Left renal pelvis (tissue), 4 donors: ENCODE measurements around the gene ATP2C2. TPM values are rescaled to one million over a fixed set of nuclear protein-coding genes. Genes with fewer than 3 reads are reported as not detected.

Source experiments
- DNase-seq, 4 donors: peaks; one replicate each; pipeline ENCODE4 v3.0.0-alpha.2; 2013; ENCODE audit warnings: low read depth in 4 of 4, low spot score in 3 of 4
- polyA plus RNA-seq, 4 donors: library from polyadenylated mRNA; unstranded; fragments of 120-200 nt; gene quantifications; one replicate each; pipeline ENCODE4 v1.2.1, GENCODE V29; 2013; ENCODE audit not compliant: insufficient read length in 4 of 4

Gene ATP2C2
- polyA plus RNA-seq, 4 donors, result 0.27 to 2.1 (median 1.0) TPM

DNA sequence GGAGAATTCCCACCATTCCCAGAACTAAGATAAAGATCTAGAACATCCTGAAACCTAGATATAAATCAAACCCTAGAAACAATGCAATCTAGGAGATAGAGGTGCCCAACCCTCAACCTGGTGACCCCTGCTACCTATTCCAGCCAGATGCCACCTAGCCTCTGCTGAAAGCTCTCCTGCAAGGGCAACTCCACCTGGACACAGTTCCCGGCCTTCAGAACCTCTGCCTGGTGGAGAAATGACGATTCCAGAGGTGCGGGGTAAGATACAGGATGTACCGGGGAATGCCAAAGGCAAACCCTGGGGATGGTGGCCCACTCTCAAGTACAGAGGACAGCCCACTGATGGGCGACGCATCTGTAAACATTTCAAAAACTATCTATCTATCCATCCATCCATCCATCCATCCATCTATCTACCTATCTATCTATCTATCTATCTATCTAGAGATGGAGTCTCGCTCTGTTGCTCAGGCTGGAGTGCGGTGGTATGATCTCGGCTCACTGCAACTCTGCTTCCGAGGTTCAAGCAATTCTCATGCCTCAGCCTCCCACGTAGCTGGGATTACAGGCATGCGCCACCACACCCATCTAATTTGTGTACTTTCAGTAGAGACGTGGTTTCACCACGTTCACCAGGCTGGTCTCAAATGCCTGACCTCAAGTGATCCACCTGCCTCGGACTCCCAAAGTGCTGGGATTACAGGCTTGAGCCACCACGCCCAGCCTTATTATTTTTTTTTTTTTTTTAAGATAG is 117.1 kb downstream of the ATP2C2 start:
- no peak for DNase-seq

DNA sequence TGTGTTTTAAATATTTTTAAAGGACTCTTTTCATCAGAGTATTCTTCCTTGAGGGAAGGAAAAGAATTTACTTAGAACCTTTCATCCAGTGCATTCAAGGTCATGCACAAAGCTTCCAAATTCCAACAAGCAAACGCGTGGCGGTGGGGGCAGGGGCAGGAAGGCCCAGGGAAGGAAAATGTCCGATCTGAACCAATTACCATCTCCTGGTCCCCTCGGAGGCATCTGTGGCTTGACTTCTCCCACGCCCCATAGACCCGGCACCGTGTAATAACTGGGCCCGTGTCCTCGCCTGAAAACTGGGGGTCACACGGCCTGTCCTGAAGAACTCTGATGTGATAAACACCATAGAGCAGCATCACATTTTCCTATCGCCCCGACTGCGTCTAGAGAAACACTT is 117.8 kb downstream of the ATP2C2 start:
- no peak for DNase-seq

DNA sequence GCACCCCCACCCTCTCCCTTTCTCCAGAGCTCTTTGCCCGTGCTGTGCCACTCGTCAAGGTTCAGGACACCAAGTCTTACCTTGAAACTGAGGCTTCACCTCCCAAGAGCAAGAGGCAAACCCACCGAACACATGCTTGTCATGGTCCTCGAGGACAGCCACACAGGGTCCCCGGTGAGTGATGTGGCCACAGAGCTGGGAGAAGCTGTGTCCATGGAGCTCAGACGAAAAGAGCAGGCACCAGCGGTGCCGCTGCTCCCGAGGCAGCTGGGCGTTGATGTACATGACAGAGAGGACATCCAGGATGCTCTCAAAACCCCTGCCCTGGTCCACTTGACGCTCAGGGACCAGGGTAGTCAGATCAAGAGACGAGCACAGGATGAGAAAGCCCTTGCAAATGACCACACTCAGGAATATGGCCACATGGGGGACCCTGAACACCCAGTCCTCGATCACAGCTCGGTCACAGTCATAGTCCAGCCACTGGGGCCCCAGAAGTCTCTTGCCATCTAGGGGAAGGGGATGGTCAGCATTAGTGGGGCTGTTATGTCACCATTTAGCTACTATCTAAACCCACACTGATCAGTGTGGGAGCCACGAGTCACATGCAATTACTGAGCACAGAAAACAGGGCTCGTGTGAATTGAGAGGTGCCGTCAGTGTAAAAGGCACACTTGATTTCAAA is 118.4 kb downstream of the ATP2C2 start:
- DNase-seq, result no peak

DNA sequence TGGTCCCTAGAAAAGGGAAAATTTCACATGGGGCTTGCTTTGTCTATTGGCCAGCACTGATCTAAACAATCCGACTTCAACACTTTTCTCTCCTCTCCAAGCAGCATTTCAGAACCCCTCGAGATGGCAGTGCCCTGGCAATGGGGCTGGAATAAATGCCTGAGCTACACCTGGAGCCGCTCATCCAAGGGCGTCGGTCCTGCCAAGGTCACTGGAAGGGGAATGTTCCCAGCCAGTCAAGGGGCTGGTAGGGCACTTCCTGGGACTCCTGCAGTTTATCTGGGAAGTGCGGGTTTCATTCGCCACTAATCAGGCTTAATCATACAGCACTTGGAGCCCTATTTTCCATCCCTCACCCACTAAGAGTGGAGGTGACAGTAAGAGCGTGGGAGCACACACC is 119.0 kb downstream of the ATP2C2 start:
- no peak for DNase-seq

DNA sequence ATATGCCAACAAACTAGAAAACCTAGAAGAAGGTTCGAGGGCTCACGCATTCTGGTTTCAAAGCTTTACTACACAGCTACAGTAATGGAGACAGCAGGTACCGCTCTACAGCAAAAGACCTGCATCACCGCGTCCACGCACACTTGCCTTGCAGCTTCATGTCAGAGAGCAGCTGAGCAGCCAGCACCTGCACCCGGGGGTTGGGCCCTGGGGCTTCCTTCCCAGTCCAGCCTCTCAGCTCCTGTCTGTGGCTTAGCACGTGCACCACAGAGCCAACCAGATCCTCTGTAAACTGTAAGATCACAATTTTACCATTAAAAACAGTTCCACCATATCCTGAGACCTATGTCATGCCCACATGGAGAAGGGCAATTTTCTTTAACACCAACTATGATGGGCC is 120.8 kb downstream of the ATP2C2 start:
- no peak for DNase-seq

DNA sequence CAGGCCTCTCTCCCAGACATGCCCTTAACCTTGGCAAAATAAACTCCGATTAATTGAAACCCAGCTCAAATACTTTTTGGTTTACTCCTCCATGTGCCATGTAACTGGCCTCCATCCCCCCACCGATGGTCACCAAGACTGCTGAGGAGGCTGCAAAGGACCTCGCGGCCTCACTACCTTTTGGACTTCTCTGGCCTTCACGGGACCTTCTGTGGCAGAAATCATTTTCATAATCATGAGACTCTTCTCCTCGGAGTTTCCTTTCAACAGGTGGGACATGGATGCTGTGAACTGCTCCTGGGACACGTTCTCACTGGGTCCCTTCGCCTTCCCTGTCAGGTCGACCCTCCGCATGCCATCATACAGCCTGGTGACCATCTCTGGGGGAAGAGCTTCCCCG is 127.2 kb downstream of the ATP2C2 start:
- no peak for DNase-seq

DNA sequence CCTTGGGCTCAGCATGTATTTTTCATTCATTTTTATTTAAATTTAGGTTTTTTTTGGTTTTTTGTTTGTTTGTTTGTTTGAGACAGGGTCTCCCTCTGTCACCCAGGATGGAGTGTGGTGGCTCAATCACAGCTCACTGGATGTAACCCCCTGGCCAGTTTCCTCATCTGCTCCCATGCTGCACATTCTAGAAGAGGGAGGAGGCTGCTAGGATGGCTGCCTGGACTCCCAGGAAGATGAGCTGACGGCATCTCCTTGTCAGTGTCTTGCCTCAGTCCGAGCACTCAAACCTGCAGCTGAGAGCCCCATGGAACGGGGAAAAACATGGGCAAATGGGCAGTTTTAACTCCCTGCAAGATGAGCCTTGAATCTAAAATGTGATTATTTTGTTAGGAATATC is 128.7 kb downstream of the ATP2C2 start:
- no peak for DNase-seq

DNA sequence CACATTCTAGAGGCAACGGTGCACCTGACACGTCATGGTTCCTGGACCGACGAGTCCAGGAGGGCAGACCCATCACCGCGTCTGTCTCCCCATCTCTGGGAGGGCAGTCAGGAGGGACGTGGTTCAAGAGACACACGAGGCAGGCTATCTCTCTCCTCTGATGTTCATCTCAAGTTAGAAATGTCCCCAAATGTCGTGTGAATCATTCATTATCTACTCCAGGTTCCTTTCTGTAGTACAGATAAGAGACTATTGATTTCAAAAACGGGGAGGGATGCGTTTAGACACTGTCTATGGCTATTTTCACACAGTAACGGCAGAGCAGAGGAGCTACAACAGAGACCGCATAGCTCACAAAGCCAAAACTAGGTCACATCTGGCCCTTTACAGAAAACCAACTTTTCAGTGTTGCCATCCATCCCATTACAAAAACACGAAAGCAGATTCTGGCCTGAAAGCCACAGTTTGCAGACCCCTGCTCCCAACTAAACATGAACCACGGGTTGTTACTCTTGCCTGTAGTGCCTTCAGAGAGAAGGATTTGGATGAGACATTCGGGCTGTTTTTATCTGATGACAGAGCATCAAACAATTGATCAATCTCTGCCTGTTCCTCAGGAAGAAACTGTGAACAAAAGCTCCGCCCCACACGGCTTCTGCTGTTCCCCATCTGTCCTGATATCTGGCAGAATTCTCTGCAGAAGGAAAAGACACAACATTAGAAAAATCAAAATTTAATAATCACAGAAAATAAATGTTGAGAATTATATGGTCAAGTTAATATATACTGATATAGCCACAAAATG is 129.3 kb downstream of the ATP2C2 start:
- DNase-seq, result no peak

DNA sequence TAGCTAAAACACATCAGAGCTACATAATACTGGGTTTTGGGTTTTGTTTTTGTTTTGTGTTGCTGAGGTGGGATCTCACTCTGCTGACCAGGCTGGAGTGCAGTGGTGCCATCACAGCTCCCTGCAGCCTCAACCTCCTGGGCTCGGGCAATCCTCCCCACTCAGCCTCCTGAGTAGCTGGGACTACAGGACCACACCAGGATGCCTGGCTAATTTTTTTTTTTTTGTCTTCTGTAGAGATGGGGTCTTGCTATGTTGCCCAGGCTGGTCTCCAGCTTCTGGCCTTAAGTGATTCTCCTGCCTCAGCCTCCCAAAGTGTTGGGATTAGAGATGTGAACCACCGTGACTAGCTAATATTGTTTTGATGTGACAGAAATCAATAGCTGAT is 129.9 kb downstream of the ATP2C2 start:
- DNase-seq, result no peak

DNA sequence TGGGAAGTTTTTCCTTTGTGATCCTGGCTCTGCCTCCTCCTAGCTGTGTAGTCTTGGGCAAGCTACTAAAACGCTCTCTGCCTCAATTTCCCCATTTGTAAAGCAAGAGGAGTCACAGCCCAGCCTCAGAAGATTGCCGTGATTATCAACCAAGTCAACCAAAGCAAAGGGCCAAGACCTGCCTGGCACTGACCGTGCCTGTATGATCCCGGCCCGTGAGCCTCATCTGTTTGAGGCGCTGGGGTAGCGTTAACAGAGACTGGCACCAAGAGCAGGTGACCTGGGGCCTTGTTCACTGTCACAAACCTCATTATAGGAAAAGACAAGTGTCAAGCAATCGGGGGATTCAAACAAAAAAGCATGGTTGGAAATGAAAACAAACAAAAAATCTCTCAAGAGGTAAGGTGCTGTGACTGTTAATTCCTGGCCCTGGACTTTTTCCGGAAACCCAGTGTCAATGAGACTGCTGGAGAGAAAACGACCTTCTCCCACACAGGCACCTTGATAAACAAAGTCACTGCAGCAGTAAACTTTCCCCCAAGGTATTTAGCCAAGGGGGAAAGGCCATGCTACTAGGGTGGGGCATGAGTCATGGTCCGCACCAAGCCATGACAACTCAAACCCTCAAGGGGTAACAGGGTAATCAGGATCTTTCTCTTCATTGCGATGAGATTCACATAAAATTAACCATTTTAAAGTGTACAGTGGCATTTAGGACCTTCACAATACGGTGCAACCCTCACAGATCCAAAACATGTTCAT is 130.7 kb downstream of the ATP2C2 start:
- no peak for DNase-seq

DNA sequence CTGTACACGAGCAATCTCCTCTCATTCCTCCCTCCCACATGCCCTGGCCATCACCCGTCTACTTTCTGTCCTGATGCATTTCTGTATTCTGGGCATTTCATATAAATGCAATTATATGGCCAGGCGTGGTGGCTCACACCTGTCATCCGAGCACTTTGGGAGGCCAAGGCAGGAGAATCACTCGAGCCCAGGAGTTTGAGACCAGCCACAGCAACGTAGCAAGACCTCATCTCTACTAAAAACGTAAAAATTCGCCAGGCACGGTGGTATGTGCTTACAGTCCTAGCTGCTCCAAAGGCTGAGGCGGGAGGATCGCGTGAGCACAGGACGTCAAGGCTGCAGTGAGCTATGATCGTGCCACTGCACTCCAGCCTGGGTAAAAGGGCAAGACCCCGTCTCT is 131.3 kb downstream of the ATP2C2 start:
- no peak for DNase-seq

DNA sequence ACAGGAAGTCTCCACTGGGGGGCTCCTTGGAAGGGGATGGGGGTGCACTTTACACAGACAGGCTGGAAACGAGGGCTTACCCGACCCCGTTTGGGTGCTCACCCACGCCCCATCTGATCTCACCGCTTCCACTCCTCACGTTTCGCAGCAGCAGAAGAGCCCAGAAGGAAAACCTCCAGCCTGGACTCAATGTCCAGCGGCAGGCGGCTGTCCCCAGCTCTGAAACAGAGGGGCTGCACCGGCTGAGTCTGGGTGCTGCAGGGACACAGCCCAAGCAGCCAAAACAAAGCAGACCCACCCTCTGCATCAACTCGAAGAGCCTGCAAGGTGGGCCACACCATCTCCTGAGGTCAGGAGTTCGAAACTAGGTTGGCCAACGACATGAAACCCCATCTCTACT is 132.2 kb downstream of the ATP2C2 start:
- DNase-seq, result no peak

DNA sequence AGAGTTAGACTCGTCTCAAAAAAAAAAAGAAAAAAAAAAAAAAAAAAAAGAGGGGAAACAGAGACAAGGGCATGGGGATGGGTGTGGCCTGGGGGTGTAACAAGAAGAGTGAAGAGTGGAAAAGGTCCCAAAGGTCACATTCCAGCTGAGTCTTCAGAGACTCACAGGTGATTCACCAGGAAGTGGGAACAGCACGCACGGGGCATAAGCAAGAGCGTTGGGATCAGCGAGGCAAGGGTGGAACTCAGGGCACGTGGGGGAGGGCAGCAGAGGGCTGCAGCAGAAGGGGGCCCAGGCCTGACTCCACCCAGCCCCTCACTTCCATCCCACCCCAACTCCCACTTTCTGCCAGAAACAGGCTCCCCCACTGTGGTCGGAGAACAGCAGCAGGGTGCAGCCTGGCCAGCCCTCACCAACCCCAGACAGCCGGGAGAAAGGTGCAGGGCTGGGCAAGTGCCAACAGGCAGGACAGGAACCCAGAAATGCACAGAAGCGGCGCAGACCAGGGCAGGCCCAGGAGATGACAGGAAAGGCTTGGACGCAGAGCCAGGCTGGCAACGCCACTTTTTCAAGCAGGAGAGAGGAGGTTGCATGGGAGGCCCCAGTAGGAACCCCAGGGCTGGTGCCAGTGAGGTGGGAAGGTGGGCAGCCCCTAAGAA is 132.9 kb downstream of the ATP2C2 start:
- DNase-seq, result no peak

DNA sequence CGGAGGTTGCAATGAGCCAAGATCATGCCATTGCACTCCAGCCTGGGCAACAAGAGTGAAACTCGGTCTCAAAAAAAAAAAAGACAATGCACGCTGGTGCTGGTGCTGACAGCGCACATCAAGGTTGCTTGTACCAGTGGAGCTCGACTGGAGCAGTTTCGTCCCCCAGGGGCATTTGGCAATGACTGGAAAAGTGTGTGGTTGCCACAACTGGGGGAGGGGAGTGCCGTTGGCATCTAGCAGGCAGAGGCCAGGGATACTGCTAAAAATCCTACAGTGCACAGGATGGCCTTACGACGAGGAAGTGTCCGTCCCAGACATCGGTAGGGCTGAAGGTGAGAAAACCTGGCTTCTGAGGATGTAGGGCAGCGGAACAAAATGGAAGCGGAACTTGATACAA is 133.7 kb downstream of the ATP2C2 start:
- no peak for DNase-seq

DNA sequence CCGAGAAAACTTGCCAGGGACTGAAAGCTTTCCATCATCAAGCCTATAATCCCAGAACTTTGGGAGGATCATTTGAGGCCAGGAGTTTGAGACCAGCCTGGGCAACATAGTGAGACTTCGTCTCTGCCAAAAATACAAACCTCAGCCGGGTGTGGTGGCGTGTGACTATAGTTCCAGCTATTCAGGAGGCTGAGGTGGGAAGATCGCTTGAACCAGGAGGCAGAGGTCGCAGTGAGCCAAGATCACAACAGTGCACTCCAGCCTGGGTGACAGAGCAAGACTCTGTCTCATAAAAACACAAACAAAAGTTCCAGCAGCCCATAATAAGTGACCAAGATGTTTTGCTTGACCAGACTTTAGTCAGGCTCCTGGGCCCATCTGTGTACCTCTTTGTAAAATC is 134.2 kb downstream of the ATP2C2 start:
- no peak for DNase-seq

DNA sequence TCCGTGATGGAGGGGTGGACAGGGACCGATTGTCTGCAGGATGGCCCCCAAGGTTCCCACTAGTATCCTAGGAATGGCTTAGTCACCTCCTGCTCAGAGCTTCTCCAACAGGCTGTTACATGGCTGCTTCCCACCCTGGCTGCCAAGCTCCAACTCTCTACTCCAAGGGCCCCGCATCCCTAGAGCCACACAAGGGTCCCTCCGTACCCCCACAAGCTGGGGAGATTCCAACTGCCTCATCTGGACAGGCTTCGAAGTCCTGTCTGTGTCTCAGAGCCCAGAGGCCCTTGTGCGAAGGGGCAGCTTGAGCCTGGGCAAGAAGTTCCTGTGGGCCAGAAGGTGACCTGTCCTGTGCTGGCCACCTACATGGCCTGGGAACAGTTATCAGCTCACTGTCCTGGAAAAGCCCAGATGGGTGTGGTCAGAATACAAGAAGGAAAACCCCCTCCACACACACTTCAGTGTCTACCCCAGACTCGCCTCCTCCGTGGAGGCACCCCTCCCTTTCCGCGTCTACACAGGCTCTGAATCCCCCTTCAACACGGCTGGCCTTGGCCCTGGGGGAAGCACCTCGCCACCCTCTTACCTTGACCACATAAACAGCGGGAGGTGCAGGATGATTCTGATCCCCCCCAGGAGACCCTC is 135.5 kb downstream of the ATP2C2 start:
- no peak for DNase-seq

DNA sequence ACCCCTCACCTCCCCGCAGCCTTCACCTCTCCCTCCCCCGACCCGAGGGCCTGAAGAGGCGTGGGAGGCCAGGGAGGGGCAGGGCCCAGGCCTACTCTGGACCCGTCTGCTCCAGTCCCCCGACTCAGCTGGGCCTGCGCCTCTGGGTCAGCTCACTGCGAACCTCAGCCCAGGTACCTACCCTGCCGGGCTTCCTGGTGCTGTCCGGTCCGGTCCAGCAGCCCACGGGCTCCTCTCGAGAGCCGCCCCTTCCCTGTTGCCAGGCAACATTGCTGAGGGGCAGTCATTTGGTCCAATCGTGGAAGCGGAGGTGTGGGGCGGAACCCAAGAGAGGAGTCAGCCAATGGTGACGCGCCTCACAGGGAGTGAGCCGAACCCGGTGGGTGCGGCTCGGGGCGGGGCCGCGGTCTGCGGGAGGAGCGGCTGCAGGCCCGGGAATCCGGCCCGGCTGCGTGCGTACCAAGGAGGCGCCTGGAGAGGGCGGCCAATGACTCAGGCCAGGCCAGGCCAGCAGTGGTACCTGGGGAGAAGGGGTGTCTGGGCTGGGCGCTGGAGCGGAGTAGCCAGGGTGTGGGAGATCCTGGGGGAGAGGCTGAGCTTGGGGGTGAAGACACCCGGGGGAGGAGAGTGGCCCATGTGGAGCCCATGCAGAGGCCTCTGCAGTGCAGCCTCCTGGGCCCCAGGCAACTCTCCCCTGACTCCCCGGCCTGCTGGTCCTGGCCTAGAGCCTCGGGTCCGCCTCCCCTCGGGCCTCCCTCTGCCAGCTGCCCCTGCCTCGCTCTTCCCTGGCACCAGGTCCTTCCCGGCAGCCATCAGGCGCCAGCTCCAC is 136.3 kb downstream of the ATP2C2 start, which contains the start of gene MEAK7:
TSS of gene MEAK7 (minus strand) at position 240 of the 829 bp plus-strand sequence. CDS start 6,573 bp downstream, outside the sequence.
- DNase-seq, result peak; percentile 94 to 97 (median 96)

DNA sequence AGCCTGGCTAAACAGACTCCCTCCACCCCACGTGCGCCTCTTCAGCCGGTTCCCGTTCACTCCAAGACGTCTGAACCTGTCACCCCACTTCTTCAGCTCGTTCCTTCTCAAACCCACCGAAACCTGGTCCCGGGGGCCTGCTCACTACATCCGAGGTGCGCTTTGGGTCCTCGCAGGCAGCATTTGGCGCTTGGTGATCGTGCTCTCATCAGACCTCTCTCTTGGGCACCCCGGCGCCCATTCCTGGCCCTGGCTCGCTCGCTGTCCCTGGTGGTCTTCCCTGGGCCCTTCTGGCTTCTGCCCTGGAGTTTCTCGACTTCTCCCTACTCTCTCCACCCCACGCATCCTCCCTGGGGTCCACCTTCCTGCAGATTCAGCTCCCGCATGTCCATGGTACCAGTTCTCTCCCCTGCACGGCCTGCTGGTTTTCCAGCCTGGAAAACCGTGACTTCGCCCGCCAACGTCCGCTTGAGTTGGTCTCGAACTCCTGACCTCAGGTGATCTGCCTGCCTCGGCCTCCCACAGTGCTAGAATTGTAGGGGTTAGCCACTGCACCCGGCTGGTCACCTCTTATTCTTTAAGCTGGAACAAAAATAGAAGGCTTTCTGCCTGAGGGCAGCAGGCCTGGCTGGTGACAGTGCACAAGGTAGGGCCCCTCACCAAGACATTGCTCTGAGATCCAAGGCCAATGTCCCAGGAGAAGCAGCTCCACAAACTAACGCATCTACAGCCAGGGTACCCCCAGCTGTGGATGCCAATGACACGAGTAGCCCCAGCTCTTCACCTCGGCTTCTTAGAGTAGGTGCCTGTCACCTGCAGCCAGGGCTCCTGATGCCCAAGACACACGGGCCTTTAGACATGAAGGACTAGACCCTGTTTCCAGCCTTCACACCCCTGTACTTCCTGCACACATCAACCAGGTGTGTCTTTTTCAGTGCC is 137.2 kb downstream of the ATP2C2 start:
- no peak for DNase-seq
